ENCODE data around the gene EDC4.
A peak's percentile ranks its signal among the peaks of the same experiment; 100 is the strongest.
"Not testable (repeated sequence)": the region's sequence is repeated elsewhere in the genome, so short reads cannot be mapped to it uniquely, and the experiment has no call there.

EDC4 gene

DNA sequence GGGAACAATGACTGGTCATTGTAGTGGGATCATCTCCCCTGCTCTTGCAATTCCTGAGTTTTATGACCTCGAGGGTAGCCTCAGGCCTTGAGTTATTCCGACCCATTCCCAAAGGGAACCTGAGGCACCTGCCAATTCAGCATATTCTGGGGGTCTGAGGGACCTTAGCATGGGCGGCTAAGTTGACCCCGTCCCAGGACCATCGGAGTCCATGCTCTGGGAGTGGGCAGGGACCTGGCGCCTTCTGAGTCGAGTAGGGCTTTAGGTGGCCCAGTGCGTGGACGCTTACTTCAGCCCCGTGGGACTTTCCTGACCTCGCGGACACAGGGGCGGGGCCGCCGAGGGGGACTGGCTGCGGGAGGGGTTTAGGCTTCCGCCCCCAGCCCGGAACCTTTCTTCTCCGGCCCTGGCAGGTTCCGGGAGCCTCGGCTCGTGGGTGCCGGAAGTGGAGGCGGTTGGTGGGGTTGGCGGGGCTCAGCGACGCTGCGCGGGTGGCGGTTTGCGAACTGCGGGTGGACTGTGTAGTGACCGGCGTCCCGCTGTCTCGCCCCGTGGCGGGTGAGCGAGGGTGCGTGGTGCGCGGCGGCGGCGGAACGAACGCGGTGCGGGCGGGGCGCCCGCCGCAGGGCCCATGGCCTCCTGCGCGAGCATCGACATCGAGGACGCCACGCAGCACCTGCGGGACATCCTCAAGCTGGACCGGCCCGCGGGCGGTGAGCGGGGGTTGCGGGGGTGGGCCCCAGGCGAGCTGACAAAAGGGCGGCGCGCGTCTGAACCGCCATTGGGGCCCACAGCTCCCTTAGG lies at the start of gene EDC4:
EDC4 (plus strand) TSS at position 422 of the 804 bp plus-strand sequence; CDS start at position 632, 210 bp downstream.
- Mint-ChIP-seq H3K9me3 (no peaks in the 10 kb centered on the region), H3K36me3 (no peaks in the 10 kb centered on the region), H3K27ac (peak within 1 kb of the TSS; percentile 95), H3K27me3 (no peaks in the 10 kb centered on the region), H3K4me1 (peaks cover 33% of the 10 kb centered on the region), H3K4me3 (peak within 1 kb of the TSS; percentile 86)

DNA sequence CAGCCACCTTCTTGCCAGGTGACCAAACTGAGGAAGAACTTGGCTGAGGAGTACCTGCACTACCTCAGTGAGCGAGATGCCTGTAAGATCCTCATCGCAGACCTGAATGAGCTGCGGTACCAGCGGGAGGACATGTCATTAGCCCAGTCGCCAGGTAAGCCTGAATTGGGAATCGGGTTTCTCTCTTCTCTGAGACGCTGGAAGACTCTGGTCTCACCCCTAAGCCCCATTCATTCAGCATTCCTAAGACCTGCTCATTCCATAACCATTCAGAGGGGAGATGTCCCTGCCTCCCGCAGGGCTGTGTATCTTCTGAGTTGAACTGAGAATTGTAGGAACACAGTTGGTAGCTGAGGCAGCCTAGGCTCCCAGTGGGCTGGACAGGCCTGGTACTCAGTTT lies 47.7 kb upstream of the EDC4 start:
- H3K27me3 Mint-ChIP-seq: no peaks in the 10 kb centered on the region
- no peak overlapping the region for H3K4me3 Mint-ChIP-seq
- no peak overlapping the region for H3K27ac Mint-ChIP-seq
- no peaks in the 10 kb centered on the region for H3K9me3 Mint-ChIP-seq
- peaks cover 2% of the 10 kb centered on the region for H3K36me3 Mint-ChIP-seq
- H3K4me1 Mint-ChIP-seq: no peaks in the 10 kb centered on the region

- H3K4me3 Mint-ChIP-seq: no peak overlapping the region
- H3K27ac Mint-ChIP-seq: no peak overlapping the region
- H3K4me1 Mint-ChIP-seq: no peaks in the 10 kb centered on the region
- H3K9me3 Mint-ChIP-seq: no peaks in the 10 kb centered on the region
- H3K36me3 Mint-ChIP-seq: peaks cover 3% of the 10 kb centered on the region
- no peaks in the 10 kb centered on the region for H3K27me3 Mint-ChIP-seq
These were observed 46.9 kb upstream of the EDC4 start for GRCh38 chr16:67825906-67826305.

DNA sequence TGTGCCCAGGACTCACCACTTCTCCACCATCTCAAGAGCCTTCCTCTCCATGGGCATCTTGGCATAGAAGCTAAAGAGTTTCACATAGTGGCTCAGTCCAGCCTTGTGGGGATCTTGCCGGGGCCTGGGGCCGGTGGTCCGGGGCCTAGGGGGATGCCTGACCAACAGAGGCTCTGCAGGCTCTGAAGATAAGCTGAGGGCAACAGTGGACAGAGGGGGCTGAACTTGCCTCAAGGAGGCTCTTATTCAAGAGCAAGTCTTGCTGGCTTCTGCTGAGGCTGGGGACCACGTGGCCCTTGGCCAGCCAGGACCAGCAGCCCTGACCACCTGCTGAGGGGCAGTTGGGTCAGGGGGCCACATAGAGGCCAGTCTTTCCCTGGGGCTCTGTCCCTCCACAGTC lies 44.2 kb upstream of the EDC4 start:
- no peak overlapping the region for H3K4me3 Mint-ChIP-seq
- H3K27ac Mint-ChIP-seq: no peak overlapping the region
- peaks cover 3% of the 10 kb centered on the region for H3K36me3 Mint-ChIP-seq
- no peaks in the 10 kb centered on the region for H3K9me3 Mint-ChIP-seq
- no peaks in the 10 kb centered on the region for H3K27me3 Mint-ChIP-seq
- peaks cover 5% of the 10 kb centered on the region for H3K4me1 Mint-ChIP-seq

DNA sequence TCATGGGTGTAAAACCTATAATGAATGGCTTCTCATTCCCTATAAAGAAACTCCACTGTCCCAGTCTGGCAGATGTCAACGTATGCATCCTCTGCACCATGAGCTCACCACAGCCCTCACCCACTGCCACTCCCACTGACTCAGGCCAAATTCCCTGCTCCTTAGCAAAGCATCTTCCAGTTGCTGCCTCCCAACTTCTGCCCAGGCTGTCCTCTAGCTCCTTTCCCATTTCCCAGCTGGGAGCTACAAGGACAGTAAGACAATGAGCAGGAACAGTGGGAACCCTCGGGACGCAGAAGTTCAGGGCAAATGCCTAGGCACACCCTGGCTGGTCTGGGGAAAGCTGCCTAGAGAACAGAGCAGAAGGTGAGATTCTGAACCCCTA lies 39.8 kb upstream of the EDC4 start:
- no peaks in the 10 kb centered on the region for H3K9me3 Mint-ChIP-seq
- H3K27me3 Mint-ChIP-seq: no peaks in the 10 kb centered on the region
- peaks cover 3% of the 10 kb centered on the region for H3K36me3 Mint-ChIP-seq
- peak overlapping the region; percentile 94 for H3K4me3 Mint-ChIP-seq
- H3K27ac Mint-ChIP-seq: peak overlapping the region; percentile 35
- H3K4me1 Mint-ChIP-seq: peaks cover 10% of the 10 kb centered on the region

DNA sequence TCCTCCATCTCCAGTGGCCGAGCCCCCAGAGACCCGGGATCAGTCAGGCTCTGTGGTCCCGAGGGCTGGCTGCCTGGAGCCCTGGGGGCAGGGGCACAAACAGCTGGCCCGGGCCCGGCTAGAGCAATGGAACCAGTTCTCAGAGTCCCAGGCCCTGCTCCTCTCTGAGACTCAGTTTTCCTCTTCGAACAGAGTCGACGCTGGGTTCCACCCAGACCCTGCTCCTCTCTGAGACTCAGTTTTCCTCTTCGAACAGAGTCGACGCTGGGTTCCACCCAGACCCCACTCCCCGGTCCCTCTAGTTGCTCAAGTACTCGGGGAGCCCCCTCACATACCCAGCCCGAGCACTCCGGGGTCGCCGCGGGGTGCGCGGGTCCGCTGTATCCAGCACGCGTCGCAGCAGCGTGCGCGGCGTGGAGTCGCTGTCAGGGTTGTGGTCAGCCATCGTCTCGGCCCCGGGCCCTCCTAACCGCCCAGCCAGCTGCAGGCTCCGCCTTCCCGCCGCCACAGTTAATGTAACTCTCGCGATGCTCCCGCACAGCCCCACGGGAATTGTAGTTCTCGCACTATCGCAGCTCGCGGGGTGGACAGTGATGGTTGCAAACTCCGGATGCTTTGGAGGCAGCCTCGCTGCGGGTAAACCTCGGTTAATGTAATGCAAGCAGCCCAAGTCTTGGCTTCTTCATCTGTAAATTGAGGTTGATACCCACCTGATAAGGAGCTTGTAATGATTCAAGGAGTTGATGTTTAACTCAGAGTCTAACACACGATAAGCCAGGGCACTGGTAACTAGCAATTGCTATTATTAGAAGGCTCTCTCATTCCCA lies 39.2 kb upstream of the EDC4 start:
- H3K36me3 Mint-ChIP-seq: peaks cover 3% of the 10 kb centered on the region
- no peaks in the 10 kb centered on the region for H3K9me3 Mint-ChIP-seq
- peaks cover 10% of the 10 kb centered on the region for H3K4me1 Mint-ChIP-seq
- peak overlapping the region; percentile 81 for H3K27ac Mint-ChIP-seq
- H3K27me3 Mint-ChIP-seq: no peaks in the 10 kb centered on the region
- peak overlapping the region; percentile 94 for H3K4me3 Mint-ChIP-seq

DNA sequence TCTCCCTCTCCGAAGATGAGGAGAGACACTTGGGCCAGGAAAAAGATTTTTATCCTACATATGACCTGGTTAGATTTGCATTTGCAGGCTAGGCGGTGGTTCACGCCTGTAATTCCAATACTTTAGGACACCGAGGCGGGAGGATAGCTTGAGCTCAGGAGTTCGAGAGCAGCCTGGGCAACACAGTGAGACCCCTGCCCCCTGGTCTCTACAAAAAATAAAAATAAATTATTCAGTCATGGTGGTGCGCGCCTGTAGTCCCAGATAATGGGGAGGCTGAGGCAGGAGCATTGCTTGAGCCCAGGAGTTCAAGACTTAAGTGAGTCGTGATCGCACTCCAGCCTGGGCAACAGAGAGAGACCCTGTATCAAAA lies 38.6 kb upstream of the EDC4 start:
- Mint-ChIP-seq H3K36me3 (peaks cover 3% of the 10 kb centered on the region), H3K27ac (no peak overlapping the region), H3K27me3 (no peaks in the 10 kb centered on the region), H3K4me3 (peak overlapping the region; percentile 94), H3K4me1 (peaks cover 10% of the 10 kb centered on the region), H3K9me3 (no peaks in the 10 kb centered on the region)

GRCh38 chr16:67837190-67837589 lies 35.7 kb upstream of the EDC4 start:
- H3K4me1 Mint-ChIP-seq: peaks cover 15% of the 10 kb centered on the region
- H3K27ac Mint-ChIP-seq, H3K27me3 Mint-ChIP-seq, H3K36me3 Mint-ChIP-seq, H3K4me3 Mint-ChIP-seq, H3K9me3 Mint-ChIP-seq: not testable (repeated sequence)

- no peaks in the 10 kb centered on the region for H3K9me3 Mint-ChIP-seq
- no peak overlapping the region for H3K27ac Mint-ChIP-seq
- peaks cover 16% of the 10 kb centered on the region for H3K4me1 Mint-ChIP-seq
- H3K36me3 Mint-ChIP-seq: no peaks in the 10 kb centered on the region
- H3K27me3 Mint-ChIP-seq: no peaks in the 10 kb centered on the region
- H3K4me3 Mint-ChIP-seq: no peak overlapping the region
These were observed 35.0 kb upstream of the EDC4 start for GRCh38 chr16:67837811-67838210.

GRCh38 chr16:67841198-67841815 lies 31.5 kb upstream of the EDC4 start:
- Mint-ChIP-seq H3K27ac (peak overlapping the region; percentile 91), H3K27me3 (no peaks in the 10 kb centered on the region), H3K36me3 (no peaks in the 10 kb centered on the region), H3K9me3 (no peaks in the 10 kb centered on the region), H3K4me3 (peak overlapping the region; percentile 96), H3K4me1 (peaks cover 37% of the 10 kb centered on the region)

GRCh38 chr16:67841816-67842508 lies 30.9 kb upstream of the EDC4 start, which contains the start of gene THAP11:
TSS of gene THAP11 (plus strand) at chr16:67842320. CDS start at chr16:67842555, 235 bp downstream.
- H3K4me1 Mint-ChIP-seq: peaks cover 37% of the 10 kb centered on the region

DNA sequence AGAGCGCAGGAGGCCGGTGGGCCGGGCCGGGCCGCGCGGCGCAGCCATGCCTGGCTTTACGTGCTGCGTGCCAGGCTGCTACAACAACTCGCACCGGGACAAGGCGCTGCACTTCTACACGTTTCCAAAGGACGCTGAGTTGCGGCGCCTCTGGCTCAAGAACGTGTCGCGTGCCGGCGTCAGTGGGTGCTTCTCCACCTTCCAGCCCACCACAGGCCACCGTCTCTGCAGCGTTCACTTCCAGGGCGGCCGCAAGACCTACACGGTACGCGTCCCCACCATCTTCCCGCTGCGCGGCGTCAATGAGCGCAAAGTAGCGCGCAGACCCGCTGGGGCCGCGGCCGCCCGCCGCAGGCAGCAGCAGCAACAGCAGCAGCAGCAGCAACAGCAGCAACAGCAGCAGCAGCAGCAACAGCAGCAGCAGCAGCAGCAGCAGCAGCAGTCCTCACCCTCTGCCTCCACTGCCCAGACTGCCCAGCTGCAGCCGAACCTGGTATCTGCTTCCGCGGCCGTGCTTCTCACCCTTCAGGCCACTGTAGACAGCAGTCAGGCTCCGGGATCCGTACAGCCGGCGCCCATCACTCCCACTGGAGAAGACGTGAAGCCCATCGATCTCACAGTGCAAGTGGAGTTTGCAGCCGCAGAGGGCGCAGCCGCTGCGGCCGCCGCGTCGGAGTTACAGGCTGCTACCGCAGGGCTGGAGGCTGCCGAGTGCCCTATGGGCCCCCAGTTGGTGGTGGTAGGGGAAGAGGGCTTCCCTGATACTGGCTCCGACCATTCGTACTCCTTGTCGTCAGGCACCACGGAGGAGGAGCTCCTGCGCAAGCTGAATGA lies 30.1 kb upstream of the EDC4 start:
- no peaks in the 10 kb centered on the region for H3K9me3 Mint-ChIP-seq
- no peaks in the 10 kb centered on the region for H3K36me3 Mint-ChIP-seq
- no peaks in the 10 kb centered on the region for H3K27me3 Mint-ChIP-seq
- peak overlapping the region; percentile 88 for H3K27ac Mint-ChIP-seq
- peak overlapping the region; percentile 91 for H3K4me3 Mint-ChIP-seq
- peaks cover 41% of the 10 kb centered on the region for H3K4me1 Mint-ChIP-seq

More at GRCh38 chr16:67841816-67842508, 30.9 kb upstream of the EDC4 start, which contains the start of gene THAP11:
- Mint-ChIP-seq H3K4me3 (peak within 1 kb of the TSS; percentile 96), H3K27me3 (no peaks in the 10 kb centered on the region), H3K36me3 (no peaks in the 10 kb centered on the region), H3K9me3 (no peaks in the 10 kb centered on the region), H3K27ac (peak within 1 kb of the TSS; percentile 91)

DNA sequence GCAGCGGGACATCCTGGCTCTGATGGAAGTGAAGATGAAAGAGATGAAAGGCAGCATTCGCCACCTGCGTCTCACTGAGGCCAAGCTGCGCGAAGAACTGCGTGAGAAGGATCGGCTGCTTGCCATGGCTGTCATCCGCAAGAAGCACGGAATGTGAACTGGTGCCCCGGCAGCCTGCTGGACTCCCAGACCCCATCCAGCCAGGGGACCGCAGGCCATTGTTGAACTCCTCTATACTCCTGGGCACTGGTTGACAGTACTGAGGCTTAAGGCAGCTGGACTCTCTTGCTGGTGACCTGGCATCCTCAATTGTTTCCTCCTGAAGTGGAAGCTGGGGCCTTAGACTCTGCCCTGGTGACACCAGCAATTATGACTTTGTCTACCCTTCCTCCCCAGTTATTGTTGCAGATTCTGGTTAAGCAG lies 29.5 kb upstream of the EDC4 start:
- Mint-ChIP-seq H3K27ac (peak overlapping the region; percentile 88), H3K27me3 (no peaks in the 10 kb centered on the region), H3K36me3 (no peaks in the 10 kb centered on the region), H3K9me3 (no peaks in the 10 kb centered on the region), H3K4me1 (peaks cover 45% of the 10 kb centered on the region), H3K4me3 (peak overlapping the region; percentile 91)

- peaks cover 49% of the 10 kb centered on the region for H3K4me1 Mint-ChIP-seq
These were observed 28.4 kb upstream of the EDC4 start for GRCh38 chr16:67844497-67844896.

More at GRCh38 chr16:67844497-67844896, 28.4 kb upstream of the EDC4 start:
- H3K27me3 Mint-ChIP-seq: no peaks in the 10 kb centered on the region
- H3K36me3 Mint-ChIP-seq: no peaks in the 10 kb centered on the region
- H3K4me3 Mint-ChIP-seq: peak overlapping the region; percentile 91
- H3K9me3 Mint-ChIP-seq: no peaks in the 10 kb centered on the region
- peak overlapping the region; percentile 84 for H3K27ac Mint-ChIP-seq
